ENCODE data around the gene ADGRG3.

DNA sequence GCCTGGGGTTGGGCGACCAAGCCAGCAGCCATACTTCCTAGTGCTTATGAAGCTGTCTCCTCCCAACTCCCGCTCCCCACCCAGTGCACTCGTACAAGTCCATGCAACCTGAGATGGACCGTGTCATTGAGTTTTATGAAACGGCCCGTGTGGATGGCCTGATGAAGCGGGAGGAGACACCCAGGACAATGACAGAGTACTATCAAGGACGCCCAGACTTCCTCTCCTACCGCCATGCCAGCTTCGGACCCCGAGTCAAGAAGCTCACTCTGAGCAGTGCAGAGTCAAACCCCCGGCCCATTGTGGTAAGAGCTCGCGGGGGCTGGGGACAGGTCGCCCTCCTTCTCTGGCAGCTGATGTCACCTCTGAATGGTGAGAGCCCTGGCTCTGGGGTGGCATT lies 56.4 kb downstream of the ADGRG3 start:
- TF ChIP-seq, protein P1, sequence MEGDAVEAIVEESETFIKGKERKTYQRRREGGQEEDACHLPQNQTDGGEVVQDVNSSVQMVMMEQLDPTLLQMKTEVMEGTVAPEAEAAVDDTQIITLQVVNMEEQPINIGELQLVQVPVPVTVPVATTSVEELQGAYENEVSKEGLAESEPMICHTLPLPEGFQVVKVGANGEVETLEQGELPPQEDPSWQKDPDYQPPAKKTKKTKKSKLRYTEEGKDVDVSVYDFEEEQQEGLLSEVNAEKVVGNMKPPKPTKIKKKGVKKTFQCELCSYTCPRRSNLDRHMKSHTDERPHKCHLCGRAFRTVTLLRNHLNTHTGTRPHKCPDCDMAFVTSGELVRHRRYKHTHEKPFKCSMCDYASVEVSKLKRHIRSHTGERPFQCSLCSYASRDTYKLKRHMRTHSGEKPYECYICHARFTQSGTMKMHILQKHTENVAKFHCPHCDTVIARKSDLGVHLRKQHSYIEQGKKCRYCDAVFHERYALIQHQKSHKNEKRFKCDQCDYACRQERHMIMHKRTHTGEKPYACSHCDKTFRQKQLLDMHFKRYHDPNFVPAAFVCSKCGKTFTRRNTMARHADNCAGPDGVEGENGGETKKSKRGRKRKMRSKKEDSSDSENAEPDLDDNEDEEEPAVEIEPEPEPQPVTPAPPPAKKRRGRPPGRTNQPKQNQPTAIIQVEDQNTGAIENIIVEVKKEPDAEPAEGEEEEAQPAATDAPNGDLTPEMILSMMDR (IDR thresholded peaks at IDR 0.05; ENCODE audit: poor library complexity), result no peak
- TF ChIP-seq EZH2 (IDR thresholded peaks at IDR 0.05; ENCODE audit: borderline replicate concordance) (no peak), EZH2phosphoT487 (IDR thresholded peaks at IDR 0.05; ENCODE audit: low read depth, severe bottlenecking, unreplicated experiment) (no peak)
